ENCODE results near the gene PPA2.

Gene PPA2

DNA sequence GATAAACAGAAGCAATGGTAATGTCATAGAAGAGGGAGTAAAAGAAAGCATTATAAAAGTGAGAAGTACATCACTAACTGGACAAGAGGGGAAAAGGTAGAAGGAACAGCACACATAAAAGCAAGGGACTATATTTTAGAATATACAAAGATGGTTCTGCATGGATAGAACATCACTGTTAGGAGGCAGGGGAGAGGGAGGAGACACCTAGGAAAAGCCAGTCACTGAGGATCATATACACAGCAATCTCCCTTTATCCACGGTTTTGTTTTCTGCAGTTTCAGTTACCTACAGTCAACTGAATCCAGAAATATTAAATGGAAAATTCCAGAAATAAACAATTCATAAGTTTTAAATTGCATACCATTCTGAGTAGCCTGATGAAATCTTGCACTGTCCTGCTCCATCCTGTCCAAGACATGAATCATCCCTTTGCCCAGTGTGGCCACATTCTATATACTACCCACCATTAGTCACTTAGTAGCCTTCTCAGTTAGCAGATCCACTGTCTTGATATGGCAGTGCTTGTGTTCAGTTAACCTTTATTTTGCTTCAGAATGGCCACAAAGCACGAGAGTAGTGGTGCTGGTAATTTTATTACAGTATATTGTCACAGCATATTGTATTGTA, 74.2 kb downstream of the PPA2 start:
- no peak overlapping the region for H3K4me3 ChIP-seq (ENCODE audit: low read depth, low read length)

DNA sequence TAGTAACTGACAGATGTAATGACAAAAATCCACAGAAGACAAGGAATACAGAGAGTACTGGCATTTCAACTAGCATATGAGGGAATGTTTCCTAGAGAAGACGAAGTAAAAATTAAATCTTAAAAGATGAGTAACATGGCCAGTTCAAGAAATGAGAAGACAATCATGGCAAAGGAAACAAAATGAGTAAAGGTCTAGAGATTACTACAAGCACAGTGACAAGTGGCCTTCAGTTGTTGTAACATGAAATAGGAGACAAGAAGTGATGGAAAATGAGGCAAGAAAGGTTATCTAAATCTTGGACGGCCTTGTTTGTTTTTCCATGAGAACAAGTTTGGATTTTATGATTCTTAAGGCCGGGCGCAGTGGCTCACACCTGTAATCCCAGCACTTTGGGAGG, 81.0 kb downstream of the PPA2 start:
- H3K4me3 ChIP-seq (ENCODE audit: low read depth, low read length): no peak overlapping the region

DNA sequence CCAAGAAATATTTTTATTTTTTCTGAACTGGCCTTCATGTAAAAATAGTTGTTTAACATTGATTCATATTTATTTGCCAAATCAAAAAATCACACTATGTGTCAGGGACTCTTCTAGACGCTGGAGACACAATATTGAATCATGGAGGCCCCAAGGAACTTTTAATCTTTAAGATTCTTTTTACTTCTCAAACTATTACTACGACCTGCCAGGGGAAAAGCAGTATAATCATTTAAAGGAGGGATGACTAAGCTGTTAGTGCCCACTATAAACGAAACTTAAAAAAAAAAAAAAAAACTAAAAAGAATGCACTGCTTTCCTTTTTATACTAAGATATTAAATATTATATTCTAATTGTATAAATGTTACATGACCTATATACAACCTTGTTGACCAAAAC, 84.7 kb downstream of the PPA2 start:
- no peak overlapping the region for H3K4me3 ChIP-seq (ENCODE audit: low read depth, low read length)

DNA sequence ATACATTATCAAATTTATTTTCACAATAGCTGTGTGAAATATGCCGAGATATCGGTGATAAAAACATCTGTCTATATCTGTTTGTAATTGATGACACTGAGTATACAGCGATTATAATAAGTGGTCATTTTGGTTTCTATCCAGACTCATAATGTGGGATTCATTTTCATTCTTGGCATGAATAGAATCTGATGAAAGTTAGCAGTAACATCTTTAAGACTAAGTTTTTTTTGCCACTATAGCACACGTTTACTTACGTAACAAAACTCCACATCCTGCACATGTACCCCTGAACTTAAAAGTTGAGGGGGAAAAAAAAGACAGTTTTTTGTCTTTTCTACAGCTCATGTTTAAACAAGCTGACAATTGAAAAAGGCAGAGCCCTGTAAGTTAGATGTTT, 86.4 kb downstream of the PPA2 start:
- H3K4me3 ChIP-seq (ENCODE audit: low read depth, low read length): no peak overlapping the region

DNA sequence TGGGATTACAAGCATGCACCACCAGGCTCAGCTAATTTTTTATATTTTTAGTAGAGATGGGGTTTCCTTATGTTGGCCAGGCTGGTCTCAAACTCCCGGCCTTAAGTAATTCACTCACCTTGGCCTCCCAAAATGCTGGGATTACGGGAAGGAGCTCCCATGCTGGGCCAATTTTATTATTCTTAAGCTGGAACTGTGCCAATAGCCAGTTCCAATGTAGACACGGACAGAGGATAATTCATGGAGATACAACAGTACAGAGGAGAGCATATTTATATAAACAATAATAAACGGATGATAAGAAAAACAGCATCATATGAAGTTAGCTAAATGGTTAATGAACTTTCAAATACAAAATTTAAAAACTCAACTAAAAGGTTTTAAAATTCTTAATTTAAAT, 87.8 kb downstream of the PPA2 start:
- no peak overlapping the region for H3K4me3 ChIP-seq (ENCODE audit: low read depth, low read length)

DNA sequence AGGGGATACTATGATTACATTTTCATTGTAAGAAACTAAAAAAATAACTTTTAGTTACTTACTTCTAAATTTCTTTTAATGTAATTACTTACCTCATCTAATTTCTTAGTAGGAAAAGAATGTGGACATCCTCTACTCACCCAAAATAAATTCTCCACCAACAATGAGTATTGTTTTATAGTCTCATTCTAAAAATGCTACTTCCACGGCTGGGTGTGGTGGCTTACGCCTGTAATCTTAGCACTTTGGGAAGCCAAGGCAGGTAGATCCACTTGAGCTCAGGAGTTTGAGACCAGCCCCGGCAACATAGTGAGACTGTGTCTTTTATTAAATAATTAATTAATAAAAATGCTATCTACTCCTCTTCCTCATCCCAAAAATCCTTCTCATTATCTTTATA, 99.8 kb downstream of the PPA2 start:
- no peak overlapping the region for H3K4me3 ChIP-seq (ENCODE audit: low read depth, low read length)

DNA sequence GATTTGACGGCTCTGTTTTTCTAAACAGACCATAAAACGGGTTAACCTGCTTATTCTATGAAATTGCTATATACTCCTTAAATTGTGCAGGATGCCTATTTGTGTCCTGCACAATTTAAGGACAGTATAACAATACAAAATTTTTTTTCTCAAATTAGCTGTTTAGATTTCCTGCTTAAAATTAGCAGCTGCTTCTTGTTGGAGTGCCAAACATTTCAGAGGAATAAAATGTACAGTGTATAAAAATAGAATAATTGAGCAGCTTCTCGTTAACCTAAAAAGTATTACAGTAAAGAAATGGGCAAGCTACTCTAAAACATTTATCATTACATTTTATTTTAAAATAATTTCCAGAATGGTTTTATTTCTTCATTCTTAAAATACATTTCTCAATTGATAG, 100.5 kb downstream of the PPA2 start:
- no peak overlapping the region for H3K4me3 ChIP-seq (ENCODE audit: low read depth, low read length)

DNA sequence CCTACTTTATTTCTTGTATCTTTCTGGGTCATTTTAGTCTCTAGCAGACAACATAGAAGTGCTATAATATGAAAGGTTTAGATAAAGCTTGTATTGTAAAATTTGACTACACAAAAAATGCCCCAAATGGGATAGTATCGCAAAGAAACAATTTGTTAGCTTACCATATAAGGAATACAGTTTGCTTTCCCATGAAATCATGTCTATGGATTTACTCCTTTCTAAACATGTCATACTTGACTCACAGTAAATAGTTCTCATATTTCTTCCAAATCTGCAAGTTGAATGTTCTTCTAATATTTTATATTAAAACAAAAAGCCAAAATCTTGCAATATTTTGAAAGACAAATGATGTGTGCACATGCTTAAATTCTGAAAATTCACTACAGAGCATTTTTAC, 103.9 kb downstream of the PPA2 start:
- H3K4me3 ChIP-seq (ENCODE audit: low read depth, low read length): no peak overlapping the region

DNA sequence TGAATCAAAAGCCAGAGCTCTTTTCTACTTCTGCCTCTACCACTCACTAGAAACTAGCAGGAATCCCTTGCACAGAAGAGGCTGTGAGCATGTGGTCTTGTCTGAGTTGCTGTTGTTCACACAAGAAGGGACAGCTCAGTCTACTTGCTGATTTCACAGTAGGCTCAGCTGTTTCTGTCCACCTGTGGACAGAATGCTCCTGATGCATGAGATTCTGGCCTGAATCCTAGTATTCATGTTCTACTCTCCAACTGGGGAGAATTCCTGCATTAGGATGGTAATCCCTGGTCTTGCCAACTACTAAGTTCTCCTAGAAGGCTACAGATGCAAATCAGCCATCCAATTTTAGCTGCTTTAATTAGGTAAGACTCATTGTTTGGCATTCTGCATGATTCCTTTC, 112.8 kb downstream of the PPA2 start:
- H3K4me3 ChIP-seq (ENCODE audit: low read depth, low read length): no peak overlapping the region

DNA sequence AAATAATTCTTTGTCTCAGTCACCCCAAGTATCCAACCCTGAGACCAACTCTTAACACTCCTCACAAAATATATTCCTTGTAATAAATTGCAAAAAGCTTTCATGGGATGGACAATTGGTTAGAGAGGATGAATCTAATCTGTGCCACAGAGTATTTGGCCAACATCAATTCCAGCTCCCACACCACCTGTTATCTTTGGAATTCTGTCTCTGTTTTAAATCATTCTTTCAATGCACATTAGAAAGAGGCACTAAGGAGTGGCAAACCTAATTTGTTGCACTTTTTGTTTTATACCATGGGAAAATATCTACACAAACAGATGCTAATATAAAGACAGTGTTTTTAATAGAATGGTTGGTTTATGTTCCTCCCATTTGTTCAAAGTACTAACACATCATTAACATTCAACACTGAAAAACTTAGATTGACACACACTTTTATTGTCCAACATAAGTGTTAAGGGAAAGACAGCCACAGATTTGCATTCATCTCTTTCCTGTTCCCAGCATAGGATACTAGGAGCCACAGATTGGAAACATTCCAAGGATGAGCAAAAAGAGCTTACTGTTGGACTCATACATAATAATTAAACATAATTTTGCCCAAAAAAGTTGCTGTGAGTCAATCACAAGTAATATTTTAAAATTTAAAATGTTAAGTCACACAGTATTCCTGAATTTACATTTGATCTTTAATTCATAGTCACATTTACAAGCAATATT, 116.4 kb downstream of the PPA2 start:
- H3K4me3 ChIP-seq (ENCODE audit: low read depth, low read length): no peak overlapping the region

DNA sequence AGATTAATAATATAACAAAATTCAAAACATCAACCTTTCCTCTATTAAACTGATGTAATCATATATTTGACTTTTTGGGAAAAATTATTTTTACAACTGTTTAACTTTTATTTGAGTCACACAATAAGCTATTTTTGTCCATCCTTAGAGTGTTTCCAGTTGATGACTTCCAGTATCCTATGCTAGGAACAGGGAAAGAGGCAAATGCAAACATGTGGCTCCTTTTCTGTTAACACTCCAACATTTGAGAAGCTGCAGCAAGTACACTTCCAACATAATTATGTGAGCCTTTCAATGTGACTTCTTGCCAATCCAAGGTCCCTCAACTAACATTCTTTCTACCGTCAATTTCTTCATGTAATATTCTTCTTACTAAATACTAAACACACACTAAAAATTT, 117.7 kb downstream of the PPA2 start:
- no peak overlapping the region for H3K4me3 ChIP-seq (ENCODE audit: low read depth, low read length)

DNA sequence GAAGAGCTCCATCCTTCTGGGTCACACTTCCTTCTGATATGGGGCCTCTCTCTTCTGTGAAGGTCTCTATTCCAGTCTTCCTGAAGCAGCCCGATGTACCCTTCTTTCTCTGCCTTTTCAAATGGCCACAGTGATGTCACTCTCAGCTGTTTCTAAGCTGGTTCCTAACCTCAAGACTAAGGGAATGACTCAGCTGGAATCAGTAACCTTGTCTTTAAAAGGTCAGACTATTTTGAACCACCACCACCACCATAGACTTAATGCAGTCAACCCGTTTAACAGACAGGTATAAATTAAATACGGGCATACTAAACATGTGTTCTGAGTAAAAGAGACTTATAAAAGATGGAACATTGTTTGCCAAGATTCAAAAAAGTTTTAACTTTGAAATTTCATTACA, 121.0 kb downstream of the PPA2 start:
- no peak overlapping the region for H3K4me3 ChIP-seq (ENCODE audit: low read depth, low read length)

DNA sequence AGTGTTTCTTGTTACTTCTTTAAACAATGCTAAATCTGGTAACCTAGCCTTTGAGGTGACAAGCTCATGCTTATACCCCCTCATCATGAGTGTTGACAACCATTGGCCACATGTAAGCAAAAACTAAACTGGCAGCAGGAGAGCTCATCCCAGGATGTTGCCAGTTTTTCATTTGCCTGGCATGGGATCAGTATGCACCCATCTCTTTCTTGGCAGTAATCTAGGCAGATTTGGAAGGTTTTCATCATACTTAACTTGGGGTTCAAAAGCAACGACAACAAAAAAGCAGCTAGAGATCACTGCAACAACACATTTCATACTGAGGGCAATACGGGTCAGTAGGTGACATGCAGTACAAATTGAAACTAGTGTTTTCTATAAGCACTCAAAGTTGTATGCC, 122.0 kb downstream of the PPA2 start:
- no peak overlapping the region for H3K4me3 ChIP-seq (ENCODE audit: low read depth, low read length)

DNA sequence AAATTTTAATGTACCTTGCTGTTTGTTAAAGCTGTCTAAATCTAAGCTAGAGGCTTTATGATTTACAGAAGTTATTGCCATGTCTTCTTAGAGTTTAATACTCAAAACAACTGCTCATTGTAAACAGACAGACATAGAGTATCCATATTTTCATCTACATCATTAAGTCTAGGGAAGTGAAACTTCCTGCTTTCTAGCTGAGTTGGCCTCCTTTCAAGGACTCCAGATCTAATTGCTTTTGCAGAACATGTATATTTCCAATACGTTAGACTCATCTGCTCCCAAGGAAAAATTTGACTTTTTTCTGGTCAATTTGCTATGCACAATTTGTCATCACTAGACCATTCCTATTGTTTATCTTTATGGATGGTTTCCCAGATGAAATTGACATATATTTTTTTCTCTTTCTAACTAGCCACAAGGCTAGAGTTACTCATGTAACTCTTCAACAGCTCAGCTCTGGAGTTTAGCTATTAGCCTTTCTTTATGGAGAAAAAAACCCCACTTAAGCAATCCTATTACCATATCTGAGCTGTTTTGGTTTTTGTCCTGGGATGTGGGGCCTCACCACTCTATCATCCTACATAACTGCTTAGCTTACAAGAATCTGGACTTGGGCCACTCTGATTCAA, 122.9 kb downstream of the PPA2 start:
- no peak overlapping the region for H3K4me3 ChIP-seq (ENCODE audit: low read depth, low read length)

DNA sequence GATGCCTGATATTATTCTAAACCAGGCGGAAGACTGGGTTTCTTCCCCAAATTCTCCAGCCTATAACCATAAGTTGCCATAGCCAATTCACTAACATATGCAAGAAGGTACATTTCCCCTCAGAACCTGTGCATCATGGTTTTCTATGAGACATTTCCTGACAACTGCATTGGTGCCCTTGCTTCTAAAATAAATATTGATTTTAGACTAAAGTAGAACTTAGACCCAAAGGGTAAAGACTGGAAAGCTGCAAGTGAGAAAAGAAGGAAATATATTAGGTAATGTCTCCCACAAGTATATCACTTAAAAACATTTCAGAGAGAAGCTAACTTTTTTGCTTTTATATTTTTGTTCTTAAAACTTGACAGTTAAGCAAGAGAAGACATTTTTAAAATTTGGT, 125.1 kb downstream of the PPA2 start:
- H3K4me3 ChIP-seq (ENCODE audit: low read depth, low read length): no peak overlapping the region

DNA sequence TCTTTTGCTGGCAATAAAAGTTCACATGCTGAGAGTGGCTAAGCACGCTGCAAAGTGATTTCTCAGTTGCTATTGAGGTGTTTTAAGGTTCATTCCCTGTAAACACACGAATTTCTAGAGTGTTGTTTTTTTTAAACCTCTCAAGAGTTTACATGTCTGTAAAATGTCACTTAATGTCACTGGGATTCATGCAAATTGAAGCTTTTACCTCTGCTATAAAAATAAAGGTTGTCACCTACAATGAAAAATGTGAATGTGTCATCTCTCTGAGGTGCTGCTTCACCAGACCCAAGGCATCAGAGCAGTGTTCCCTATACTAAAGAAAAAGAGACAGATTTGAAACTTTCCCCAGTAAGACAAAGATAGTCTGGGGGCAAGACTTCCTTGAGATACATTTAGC, 127.0 kb downstream of the PPA2 start:
- no peak overlapping the region for H3K4me3 ChIP-seq (ENCODE audit: low read depth, low read length)

DNA sequence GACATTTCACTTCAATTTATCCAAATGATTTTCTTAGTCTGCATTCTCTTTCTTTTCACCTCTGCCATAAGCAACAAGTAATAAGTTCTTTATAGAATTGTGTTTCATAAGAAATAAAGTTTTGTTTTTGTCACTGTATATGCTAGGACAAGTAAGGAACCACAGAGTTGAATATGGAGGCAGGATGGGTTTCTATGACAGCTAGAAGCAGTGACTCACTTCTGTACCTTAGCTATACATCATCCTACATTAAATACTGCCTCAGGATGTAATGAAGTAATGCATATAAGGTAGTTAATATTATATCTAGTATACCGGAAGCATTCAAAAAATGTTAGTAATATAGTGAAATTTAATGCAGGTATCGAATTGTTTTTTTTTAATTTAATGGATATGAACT, 128.0 kb downstream of the PPA2 start:
- no peak overlapping the region for H3K4me3 ChIP-seq (ENCODE audit: low read depth, low read length)

DNA sequence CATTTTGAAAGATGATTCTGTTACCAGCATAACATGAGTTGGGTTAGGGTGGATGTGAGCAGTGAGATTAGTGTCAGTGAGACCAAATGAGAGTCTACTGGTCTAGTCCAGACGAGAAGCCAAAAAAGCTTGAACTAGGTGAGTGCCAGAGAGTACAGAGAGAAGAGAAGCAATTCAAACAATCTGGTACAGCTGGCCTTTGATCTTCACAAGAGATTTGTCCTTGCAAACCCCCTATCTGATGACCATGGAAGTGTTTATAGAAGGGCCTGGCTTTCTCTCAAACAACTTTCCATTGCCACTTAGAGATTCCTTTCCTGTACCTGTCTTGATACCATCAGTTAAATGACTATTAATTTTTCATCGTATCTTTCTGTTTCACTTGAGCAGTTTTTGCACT, 128.5 kb downstream of the PPA2 start:
- no peak overlapping the region for H3K4me3 ChIP-seq (ENCODE audit: low read depth, low read length)

DNA sequence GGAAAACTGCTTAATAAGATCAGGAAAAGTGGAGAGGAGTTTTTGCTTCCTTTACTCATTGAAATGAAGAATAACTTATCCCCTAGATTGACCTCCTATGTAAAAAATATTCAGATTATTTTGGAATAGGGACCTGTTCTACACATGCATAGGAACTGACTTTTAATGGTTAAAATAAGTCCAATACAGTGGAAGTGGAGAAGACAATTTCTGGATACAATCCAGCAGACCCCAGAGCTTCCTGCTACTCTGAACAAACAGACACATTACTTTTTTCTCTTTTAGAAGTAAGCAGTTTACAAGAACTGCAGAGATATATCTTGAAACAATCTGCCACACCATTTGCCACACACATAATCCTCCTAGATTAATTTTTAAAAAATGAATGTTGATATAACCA, 129.7 kb downstream of the PPA2 start:
- H3K4me3 ChIP-seq (ENCODE audit: low read depth, low read length): no peak overlapping the region

DNA sequence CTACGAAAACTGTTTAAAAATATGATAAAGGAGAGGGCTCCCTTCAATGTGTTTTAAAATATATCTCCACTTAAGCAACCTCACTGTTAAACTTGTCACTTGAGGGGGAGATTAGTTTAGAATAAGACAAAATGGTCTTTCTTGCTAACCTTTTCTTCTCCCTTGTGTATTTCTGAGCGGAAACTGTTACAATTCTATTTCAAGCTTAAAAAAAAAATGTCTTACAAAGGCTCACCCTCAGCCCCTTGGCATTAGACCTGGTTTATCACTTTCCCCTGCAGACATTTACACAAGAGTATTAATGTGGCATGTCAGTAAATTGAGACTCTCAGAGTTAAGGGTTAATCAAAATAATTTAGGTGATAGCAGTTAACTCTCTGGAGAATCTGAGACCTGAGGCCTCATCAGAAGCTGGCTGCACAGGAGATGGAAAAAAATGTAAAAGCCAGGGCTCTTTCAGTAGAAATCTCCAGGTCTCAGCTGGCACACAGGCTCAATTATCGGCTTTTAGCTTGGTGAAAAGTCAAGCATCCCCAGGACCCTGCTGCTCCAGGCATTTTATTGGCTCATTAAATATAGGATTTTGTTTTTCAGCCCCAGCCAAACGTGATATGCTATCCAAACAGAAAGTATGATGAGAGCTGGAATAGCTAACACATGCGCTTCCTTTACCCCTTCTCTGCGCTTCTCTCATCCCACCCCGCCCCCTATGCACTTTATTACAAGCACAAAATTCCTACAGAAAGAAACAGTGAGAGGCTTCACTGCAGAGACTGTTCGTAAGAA, 130.5 kb downstream of the PPA2 start:
- no peak overlapping the region for H3K4me3 ChIP-seq (ENCODE audit: low read depth, low read length)

DNA sequence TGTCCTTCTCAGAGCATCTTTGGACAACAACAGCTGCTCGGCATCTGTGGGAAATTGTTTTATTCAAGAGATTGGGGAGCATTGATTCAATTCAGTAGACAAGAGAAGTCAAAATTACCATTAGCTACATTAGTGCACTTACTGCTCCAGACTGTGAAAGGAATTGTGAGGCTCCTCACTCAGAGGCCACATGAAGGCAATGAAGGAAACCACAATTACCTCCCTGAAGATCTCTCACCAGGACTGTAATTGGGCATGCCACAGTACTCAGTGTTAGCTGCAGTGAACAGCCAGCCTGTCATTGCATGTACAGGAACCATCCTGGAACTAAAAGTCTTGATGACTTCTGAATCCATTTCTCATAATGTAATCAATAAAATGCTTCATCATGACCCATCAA, 144.8 kb downstream of the PPA2 start:
- no peak overlapping the region for H3K4me3 ChIP-seq (ENCODE audit: low read depth, low read length)

DNA sequence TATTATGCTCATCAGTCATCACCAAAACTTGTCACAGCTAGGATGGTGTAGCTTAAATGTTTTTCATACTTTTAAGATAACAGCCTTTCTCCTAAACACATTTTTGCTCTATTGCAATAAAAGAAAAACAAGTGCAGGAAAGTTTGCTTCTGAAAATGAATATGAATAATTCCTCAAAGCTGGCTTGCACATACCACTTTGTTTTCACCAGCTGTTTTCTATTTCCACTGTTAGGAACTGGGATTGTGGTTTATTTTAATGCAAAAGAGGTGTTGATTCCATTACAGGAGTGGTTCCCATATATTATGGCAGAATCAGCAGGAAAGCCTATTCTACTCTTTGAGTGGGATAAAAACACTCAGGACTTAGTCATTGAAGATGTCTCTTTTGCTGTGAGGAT, 145.9 kb downstream of the PPA2 start:
- no peak overlapping the region for H3K4me3 ChIP-seq (ENCODE audit: low read depth, low read length)
